OCI-LY7 (cell line): Measurements from ENCODE around the gene RNASE1.

Experiments
- EZH2phosphoT487 ChIP-seq: fragments of 200-600 bp; sonication (generic); IDR thresholded peaks from 2 replicates; pipeline ENCODE4 v1.6.1; 2018; ENCODE audit warnings: low read depth, borderline replicate concordance, mild to moderate bottlenecking, mixed run types, antibody characterized with exemption, low read length, moderate library complexity, mixed read lengths
- TF ChIP-seq, protein P1 (sequence below): fragments of 200-600 bp; sonication (generic); conservative IDR thresholded peaks from 2 replicates; pipeline ENCODE4 v1.5.1; 2014; ENCODE audit warnings: mild to moderate bottlenecking, antibody characterized with exemption, low read length, moderate library complexity, mixed read lengths

DNA sequence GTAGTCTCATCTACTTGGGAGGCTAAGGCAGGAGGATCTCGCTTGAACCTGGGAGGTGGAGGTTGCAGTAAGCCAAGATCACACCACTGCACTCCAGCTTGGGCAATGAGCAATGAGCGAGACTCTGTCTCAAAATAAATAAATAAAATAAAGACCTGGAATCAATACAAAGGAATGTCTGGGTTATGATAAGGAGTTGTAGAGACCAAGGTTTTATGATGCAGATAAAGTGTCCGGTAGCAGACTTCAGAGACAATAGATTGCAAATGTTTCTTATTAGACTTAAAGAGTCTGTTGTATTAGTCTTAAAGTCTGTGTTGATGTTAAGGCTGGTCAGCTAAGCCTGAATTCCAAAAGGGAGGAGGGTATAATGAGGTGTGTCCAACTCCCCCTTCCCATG lies 35.2 kb upstream of the RNASE1 start:
- TF ChIP-seq, protein P1, sequence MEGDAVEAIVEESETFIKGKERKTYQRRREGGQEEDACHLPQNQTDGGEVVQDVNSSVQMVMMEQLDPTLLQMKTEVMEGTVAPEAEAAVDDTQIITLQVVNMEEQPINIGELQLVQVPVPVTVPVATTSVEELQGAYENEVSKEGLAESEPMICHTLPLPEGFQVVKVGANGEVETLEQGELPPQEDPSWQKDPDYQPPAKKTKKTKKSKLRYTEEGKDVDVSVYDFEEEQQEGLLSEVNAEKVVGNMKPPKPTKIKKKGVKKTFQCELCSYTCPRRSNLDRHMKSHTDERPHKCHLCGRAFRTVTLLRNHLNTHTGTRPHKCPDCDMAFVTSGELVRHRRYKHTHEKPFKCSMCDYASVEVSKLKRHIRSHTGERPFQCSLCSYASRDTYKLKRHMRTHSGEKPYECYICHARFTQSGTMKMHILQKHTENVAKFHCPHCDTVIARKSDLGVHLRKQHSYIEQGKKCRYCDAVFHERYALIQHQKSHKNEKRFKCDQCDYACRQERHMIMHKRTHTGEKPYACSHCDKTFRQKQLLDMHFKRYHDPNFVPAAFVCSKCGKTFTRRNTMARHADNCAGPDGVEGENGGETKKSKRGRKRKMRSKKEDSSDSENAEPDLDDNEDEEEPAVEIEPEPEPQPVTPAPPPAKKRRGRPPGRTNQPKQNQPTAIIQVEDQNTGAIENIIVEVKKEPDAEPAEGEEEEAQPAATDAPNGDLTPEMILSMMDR: no peak
- no peak for TF ChIP-seq EZH2phosphoT487
